ENCODE results near the gene PLXNA4.

PLXNA4 gene

GRCh38 chr7:132564090-132564489 lies 12.2 kb downstream of the PLXNA4 start:
- no peak for DNase-seq

- DNase-seq: no peak
Measured at GRCh38 chr7:132562690-132563089, 13.6 kb downstream of the PLXNA4 start.

- DNase-seq: no peak
Measured at GRCh38 chr7:132561763-132562162, 14.5 kb downstream of the PLXNA4 start.

- no peak for DNase-seq
Measured at GRCh38 chr7:132560825-132561529, 15.3 kb downstream of the PLXNA4 start.

- no peak for DNase-seq
Measured at GRCh38 chr7:132560105-132560504, 16.2 kb downstream of the PLXNA4 start.

GRCh38 chr7:132558815-132559214 lies 17.5 kb downstream of the PLXNA4 start:
- DNase-seq: no peak

GRCh38 chr7:132557489-132558044 lies 18.7 kb downstream of the PLXNA4 start:
- no peak for DNase-seq

GRCh38 chr7:132554446-132554845 lies 21.8 kb downstream of the PLXNA4 start:
- DNase-seq: no peak

GRCh38 chr7:132553031-132553430 lies 23.2 kb downstream of the PLXNA4 start:
- no peak for DNase-seq

GRCh38 chr7:132551886-132552285 lies 24.4 kb downstream of the PLXNA4 start:
- DNase-seq: no peak

- DNase-seq: no peak
Measured at GRCh38 chr7:132551439-132551838, 24.8 kb downstream of the PLXNA4 start.

- no peak for DNase-seq
Measured at GRCh38 chr7:132548489-132549078, 27.7 kb downstream of the PLXNA4 start.

GRCh38 chr7:132547821-132548220 lies 28.4 kb downstream of the PLXNA4 start:
- DNase-seq: no peak

- DNase-seq: no peak
Measured at GRCh38 chr7:132546366-132547127, 29.7 kb downstream of the PLXNA4 start.

- DNase-seq: no peak
Measured at GRCh38 chr7:132545756-132546155, 30.5 kb downstream of the PLXNA4 start.

GRCh38 chr7:132544999-132545398 lies 31.3 kb downstream of the PLXNA4 start:
- DNase-seq: no peak

GRCh38 chr7:132544025-132544424 lies 32.2 kb downstream of the PLXNA4 start:
- DNase-seq: no peak

GRCh38 chr7:132542895-132543294 lies 33.4 kb downstream of the PLXNA4 start:
- no peak for DNase-seq

GRCh38 chr7:132541656-132542055 lies 34.6 kb downstream of the PLXNA4 start:
- DNase-seq: no peak

- no peak for DNase-seq
Measured at GRCh38 chr7:132537456-132538145, 38.7 kb downstream of the PLXNA4 start.

- DNase-seq: no peak
Measured at GRCh38 chr7:132536654-132537395, 39.4 kb downstream of the PLXNA4 start.

- no peak for DNase-seq
Measured at GRCh38 chr7:132533916-132534315, 42.4 kb downstream of the PLXNA4 start.

All from activated naive CD4-positive, alpha-beta T cell treated with Interleukin-2 at 50 U/mL for 16 hours (primary cell).